ENCODE results near the gene PRDM11.
"Not testable (repeated sequence)": the region's sequence is repeated elsewhere in the genome, so short reads cannot be mapped to it uniquely, and the experiment has no call there.

The PRDM11 gene

GRCh38 chr11:45234306-45235006, 88.0 kb downstream of the PRDM11 start:
- DNase-seq (ENCODE audit: low read depth): no peak

GRCh38 chr11:45237711-45238315, 91.4 kb downstream of the PRDM11 start:
- DNase-seq (ENCODE audit: low read depth): no peak

- DNase-seq (ENCODE audit: low read depth): no peak
Measured at GRCh38 chr11:45238724-45239123, 92.3 kb downstream of the PRDM11 start.

- DNase-seq (ENCODE audit: low read depth): no peak
Measured at GRCh38 chr11:45239733-45240132, 93.3 kb downstream of the PRDM11 start.

GRCh38 chr11:45243967-45244366, 97.5 kb downstream of the PRDM11 start:
- no peak for DNase-seq (ENCODE audit: low read depth)

- no peak for DNase-seq (ENCODE audit: low read depth)
Measured at GRCh38 chr11:45245218-45246045, 99.0 kb downstream of the PRDM11 start.

- no peak for DNase-seq (ENCODE audit: low read depth)
Measured at GRCh38 chr11:45246241-45246640, 99.8 kb downstream of the PRDM11 start.

GRCh38 chr11:45247433-45247832, 101.0 kb downstream of the PRDM11 start:
- no peak for DNase-seq (ENCODE audit: low read depth)

GRCh38 chr11:45248501-45249011, 102.1 kb downstream of the PRDM11 start:
- DNase-seq (ENCODE audit: low read depth): no peak

GRCh38 chr11:45249372-45249771, 102.9 kb downstream of the PRDM11 start:
- not testable (repeated sequence) for DNase-seq (ENCODE audit: low read depth)

- no peak for DNase-seq (ENCODE audit: low read depth)
Measured at GRCh38 chr11:45250035-45250718, 103.7 kb downstream of the PRDM11 start.

- no peak for DNase-seq (ENCODE audit: low read depth)
Measured at GRCh38 chr11:45252134-45252856, 105.9 kb downstream of the PRDM11 start.

- DNase-seq (ENCODE audit: low read depth): no peak
Measured at GRCh38 chr11:45252877-45253276, 106.4 kb downstream of the PRDM11 start.

GRCh38 chr11:45253640-45254039, 107.2 kb downstream of the PRDM11 start:
- no peak for DNase-seq (ENCODE audit: low read depth)

- DNase-seq (ENCODE audit: low read depth): no peak
Measured at GRCh38 chr11:45254070-45254469, 107.6 kb downstream of the PRDM11 start.

- DNase-seq (ENCODE audit: low read depth): no peak
Measured at GRCh38 chr11:45258982-45259530, 112.6 kb downstream of the PRDM11 start.

- DNase-seq (ENCODE audit: low read depth): no peak
Measured at GRCh38 chr11:45259592-45259991, 113.2 kb downstream of the PRDM11 start.

GRCh38 chr11:45260071-45260470, 113.6 kb downstream of the PRDM11 start:
- no peak for DNase-seq (ENCODE audit: low read depth)

- no peak for DNase-seq (ENCODE audit: low read depth)
Measured at GRCh38 chr11:45262900-45263299, 116.5 kb downstream of the PRDM11 start.

GRCh38 chr11:45263773-45264172, 117.3 kb downstream of the PRDM11 start:
- DNase-seq (ENCODE audit: low read depth): no peak

- no peak for DNase-seq (ENCODE audit: low read depth)
Measured at GRCh38 chr11:45264839-45265515, 118.5 kb downstream of the PRDM11 start.
